ENCODE measurements around the gene SPANXN3. TPM values are rescaled to one million over a fixed set of nuclear protein-coding genes. Genes with fewer than 3 reads are reported as not detected.

SPANXN3 gene
- total RNA-seq, 1 donor = not detected

DNA sequence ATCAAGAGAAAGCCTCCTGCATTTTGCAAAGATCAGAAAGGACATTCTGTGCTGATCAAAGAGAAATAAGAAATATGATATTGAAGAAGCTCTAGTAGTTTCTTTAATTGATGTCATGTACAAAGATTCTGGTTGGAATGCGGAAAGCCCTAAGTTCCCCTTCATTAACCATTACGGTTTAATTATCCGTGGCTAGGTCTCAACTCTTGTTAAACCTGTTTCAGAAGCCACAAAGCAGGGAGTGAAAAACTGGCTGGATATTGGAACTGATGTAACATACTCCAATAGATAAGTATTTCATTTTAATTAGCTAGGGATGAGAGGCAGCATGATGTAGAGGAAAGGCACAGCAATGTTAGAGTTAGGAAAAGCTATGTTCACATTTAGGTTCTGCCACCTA, 55.7 kb downstream of the SPANXN3 start:
- Histone ChIP-seq H3K27me3 (ENCODE audit: insufficient read depth, low read length) (no peaks in the 10 kb centered on the region), H3K4me3 (ENCODE audit: insufficient read depth, low read length) (no peak overlapping the region), H3K4me1 (ENCODE audit: insufficient read depth, low read length) (no peaks in the 10 kb centered on the region), H3K36me3 (ENCODE audit: insufficient read depth, low read length) (no peaks in the 10 kb centered on the region), H3K27ac (ENCODE audit: low read depth, low read length) (no peak overlapping the region), H3K9me3 (ENCODE audit: low read depth, low read length) (no peaks in the 10 kb centered on the region), H4K20me1 (ENCODE audit: insufficient read depth, low read length) (no peaks in the 10 kb centered on the region), H3K4me2 (ENCODE audit: insufficient read depth, low read length) (no peak overlapping the region), H2AFZ (ENCODE audit: low read length) (no peak overlapping the region), H3K79me2 (ENCODE audit: insufficient read depth, low read length) (no peaks in the 10 kb centered on the region)
- no peak for DNase-seq (ENCODE audit: insufficient read length, low spot score, missing footprints)
- TF ChIP-seq, protein P1, sequence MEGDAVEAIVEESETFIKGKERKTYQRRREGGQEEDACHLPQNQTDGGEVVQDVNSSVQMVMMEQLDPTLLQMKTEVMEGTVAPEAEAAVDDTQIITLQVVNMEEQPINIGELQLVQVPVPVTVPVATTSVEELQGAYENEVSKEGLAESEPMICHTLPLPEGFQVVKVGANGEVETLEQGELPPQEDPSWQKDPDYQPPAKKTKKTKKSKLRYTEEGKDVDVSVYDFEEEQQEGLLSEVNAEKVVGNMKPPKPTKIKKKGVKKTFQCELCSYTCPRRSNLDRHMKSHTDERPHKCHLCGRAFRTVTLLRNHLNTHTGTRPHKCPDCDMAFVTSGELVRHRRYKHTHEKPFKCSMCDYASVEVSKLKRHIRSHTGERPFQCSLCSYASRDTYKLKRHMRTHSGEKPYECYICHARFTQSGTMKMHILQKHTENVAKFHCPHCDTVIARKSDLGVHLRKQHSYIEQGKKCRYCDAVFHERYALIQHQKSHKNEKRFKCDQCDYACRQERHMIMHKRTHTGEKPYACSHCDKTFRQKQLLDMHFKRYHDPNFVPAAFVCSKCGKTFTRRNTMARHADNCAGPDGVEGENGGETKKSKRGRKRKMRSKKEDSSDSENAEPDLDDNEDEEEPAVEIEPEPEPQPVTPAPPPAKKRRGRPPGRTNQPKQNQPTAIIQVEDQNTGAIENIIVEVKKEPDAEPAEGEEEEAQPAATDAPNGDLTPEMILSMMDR (IDR thresholded peaks at IDR 0.05; ENCODE audit: extremely low read depth, low read depth, low read length) = no peak

Other genes with a start within 250 kb of the SPANXN3 start
- 0.29 and 0.36 TPM in 2 replicates for gene SLITRK4, start 118.6 kb upstream of the SPANXN3 start, total RNA-seq
- not detected in 2 replicates for gene SPANXN2, start 203.3 kb upstream of the SPANXN3 start, total RNA-seq